Measurements from ENCODE around the gene RNASEL. TPM values are rescaled to one million over a fixed set of nuclear protein-coding genes. Genes with fewer than 3 reads are reported as not detected.

Gene RNASEL
- total RNA-seq, 1 experiment from 2014 or later, result 17.3 TPM

DNA sequence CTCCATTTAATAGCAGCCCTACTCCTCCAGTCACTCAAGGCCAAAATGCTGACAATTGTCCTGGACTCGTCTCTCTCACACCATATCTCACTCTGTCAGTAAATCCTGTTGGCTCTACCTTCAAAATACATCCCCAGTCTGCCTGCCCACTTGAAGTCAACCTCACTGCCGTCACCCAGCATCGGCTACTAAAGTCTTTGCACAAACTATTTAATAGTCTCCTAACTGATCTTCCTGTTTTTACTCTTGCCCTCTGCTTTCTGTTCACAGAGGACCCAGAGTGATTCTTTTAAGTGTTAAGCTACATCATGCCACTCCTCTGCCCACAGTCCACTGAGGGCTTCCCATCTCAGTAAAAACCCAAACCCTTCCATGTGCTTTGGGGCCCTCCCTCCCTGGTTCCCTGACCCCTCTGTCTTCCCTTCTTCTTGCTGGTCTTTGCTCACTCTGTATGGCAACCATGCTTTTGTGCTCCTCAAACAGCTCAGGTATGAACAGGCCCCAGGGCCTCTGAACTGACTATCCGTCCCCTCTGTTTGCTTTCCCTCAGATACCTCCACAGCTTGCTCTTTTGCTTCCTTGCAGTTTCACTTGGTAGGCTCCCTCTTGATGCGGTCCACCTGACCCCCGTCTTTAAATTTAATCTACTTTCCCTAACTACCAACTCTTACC, 19.0 kb downstream of the RNASEL start:
- Histone ChIP-seq H3K27me3 (ENCODE audit: low read length) (no peaks in the 10 kb centered on the region), H3K27ac (ENCODE audit: low read length) (peak overlapping the region; percentile 89), H3K4me1 (ENCODE audit: low read length) (peaks cover 44% of the 10 kb centered on the region), H2AFZ (ENCODE audit: low read length) (peak overlapping the region; percentile 86), H3K9me3 (ENCODE audit: low read length) (no peaks in the 10 kb centered on the region), H3K9me2 (replicated peaks; ENCODE audit: insufficient read depth, low read length) (no peaks in the 10 kb centered on the region), H3K79me2 (ENCODE audit: low read length) (no peaks in the 10 kb centered on the region), H3K9ac (ENCODE audit: low read length) (0 out of 2 replicates have a peak overlapping the region, but pooled peaks have one; percentile 4), H3K4me2 (ENCODE audit: low read depth, low read length, poor library complexity, severe bottlenecking) (no peak overlapping the region), H3K4me3 (ENCODE audit: low read length) (no peak overlapping the region), H3K36me3 (ENCODE audit: insufficient read depth, low read length) (peaks cover 4% of the 10 kb centered on the region; the same call in 1 of the 2 replicates), H4K20me1 (ENCODE audit: insufficient read depth, low read depth, low read length) (no peaks in the 10 kb centered on the region)
- peak; percentile 61 for DNase-seq

DNA sequence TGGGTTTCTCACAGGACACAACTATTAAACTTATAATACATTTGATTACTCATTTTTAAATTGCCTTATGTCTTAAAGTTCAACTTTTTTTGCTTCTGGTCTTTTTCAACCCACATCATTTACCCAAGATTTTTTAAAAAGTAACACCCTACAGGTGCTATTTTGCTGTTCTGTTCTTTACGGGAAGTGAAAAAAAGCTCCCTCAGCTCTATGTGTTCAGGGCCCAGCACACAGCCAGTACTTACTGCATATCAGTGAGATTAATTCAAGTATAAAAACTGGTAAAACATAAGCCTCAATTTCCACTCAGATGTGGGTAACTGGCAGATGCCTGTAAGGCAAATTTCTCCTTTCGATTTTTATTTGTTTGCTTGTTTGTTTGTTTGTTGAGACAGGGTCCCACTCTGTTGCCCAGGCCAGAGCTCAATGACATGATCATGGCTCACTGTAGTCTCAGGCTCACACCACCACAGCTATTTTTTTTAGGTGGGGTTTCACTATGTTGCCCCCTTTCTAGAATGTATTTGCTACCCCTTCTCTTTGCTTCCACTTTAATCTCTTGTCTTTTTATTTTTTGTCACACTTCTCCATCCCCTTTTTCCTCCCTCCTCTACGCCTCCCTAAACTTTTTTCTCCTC, 20.3 kb downstream of the RNASEL start:
- H3K4me3 ChIP-seq (ENCODE audit: low read length), result no peak overlapping the region
- peaks cover 44% of the 10 kb centered on the region for H3K4me1 ChIP-seq (ENCODE audit: low read length)
- H3K9me3 ChIP-seq (ENCODE audit: low read length), result no peaks in the 10 kb centered on the region
- DNase-seq, result peak; percentile 74
- peak overlapping the region; percentile 89 for H3K27ac ChIP-seq (ENCODE audit: low read length)
- H3K36me3 ChIP-seq (ENCODE audit: insufficient read depth, low read length), result peaks cover 4% of the 10 kb centered on the region; the same call in 1 of the 2 replicates
- H3K27me3 ChIP-seq (ENCODE audit: low read length), result no peaks in the 10 kb centered on the region
- no peaks in the 10 kb centered on the region for H4K20me1 ChIP-seq (ENCODE audit: insufficient read depth, low read depth, low read length)
- H3K79me2 ChIP-seq (ENCODE audit: low read length), result no peaks in the 10 kb centered on the region
- H3K4me2 ChIP-seq (ENCODE audit: low read depth, low read length, poor library complexity, severe bottlenecking), result peak overlapping the region; percentile 44
- peak overlapping the region; percentile 86 for H2AFZ ChIP-seq (ENCODE audit: low read length)
- no peaks in the 10 kb centered on the region for H3K9me2 ChIP-seq (replicated peaks; ENCODE audit: insufficient read depth, low read length)
- peak overlapping the region; percentile 45 for H3K9ac ChIP-seq (ENCODE audit: low read length)

DNA sequence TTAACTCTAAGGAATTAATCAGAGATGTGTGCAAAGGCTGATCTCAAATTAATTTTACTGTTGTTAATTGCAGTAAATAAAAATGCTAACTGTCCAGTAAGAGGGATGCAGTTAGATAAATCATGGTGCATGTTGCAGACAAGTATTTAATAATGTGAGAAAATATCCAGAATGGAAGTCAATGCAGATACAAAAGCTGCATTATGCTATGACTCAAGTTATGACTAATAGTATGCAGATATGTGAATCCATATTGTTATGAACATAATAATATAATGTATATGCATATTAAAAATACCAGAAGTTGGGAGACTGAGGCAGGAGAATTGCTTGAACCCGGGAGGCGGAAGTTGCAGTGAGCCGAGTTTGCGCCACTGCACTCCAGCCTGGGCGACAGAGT, 21.4 kb downstream of the RNASEL start:
- H2AFZ ChIP-seq (ENCODE audit: low read length), result 0 out of 2 replicates have a peak overlapping the region, but pooled peaks have one; percentile 19
- peak overlapping the region; percentile 89 for H3K27ac ChIP-seq (ENCODE audit: low read length)
- H3K4me3 ChIP-seq (ENCODE audit: low read length), result no peak overlapping the region; the same call in 1 of the 2 replicates
- no peak for DNase-seq
- no peak overlapping the region for H3K9ac ChIP-seq (ENCODE audit: low read length)
- H3K79me2 ChIP-seq (ENCODE audit: low read length), result no peaks in the 10 kb centered on the region
- H3K4me1 ChIP-seq (ENCODE audit: low read length), result peaks cover 44% of the 10 kb centered on the region
- no peaks in the 10 kb centered on the region for H3K27me3 ChIP-seq (ENCODE audit: low read length)
- H3K36me3 ChIP-seq (ENCODE audit: insufficient read depth, low read length), result peaks cover 4% of the 10 kb centered on the region; the same call in 1 of the 2 replicates
- H3K9me2 ChIP-seq (replicated peaks; ENCODE audit: insufficient read depth, low read length), result no peaks in the 10 kb centered on the region
- no peaks in the 10 kb centered on the region for H4K20me1 ChIP-seq (ENCODE audit: insufficient read depth, low read depth, low read length)
- H3K9me3 ChIP-seq (ENCODE audit: low read length), result no peaks in the 10 kb centered on the region
- H3K4me2 ChIP-seq (ENCODE audit: low read depth, low read length, poor library complexity, severe bottlenecking), result peak overlapping the region; percentile 44

DNA sequence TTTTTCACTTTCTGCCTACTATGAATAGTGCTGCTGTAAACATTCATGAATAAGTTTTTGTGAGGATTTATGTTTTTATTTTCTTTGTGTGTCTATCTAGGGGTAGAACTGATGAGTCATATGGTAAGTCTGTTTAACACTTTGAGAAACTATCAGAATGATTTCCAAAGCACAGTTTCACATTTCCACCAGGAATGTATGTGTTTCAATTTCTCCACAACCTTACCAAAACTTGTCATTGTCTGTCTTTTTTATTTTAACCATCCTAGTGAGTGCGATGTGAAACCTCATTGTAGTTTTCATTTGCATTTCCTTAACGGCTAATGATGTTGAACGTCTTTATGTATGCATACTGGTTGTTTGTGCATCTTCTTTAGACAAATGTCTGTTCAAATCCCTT, 23.5 kb downstream of the RNASEL start:
- Histone ChIP-seq H3K9me3 (ENCODE audit: low read length) (no peaks in the 10 kb centered on the region), H3K4me3 (ENCODE audit: low read length) (no peak overlapping the region), H3K79me2 (ENCODE audit: low read length) (no peaks in the 10 kb centered on the region), H3K27ac (ENCODE audit: low read length) (no peak overlapping the region), H3K27me3 (ENCODE audit: low read length) (no peaks in the 10 kb centered on the region), H4K20me1 (ENCODE audit: insufficient read depth, low read depth, low read length) (no peaks in the 10 kb centered on the region), H3K4me2 (ENCODE audit: low read depth, low read length, poor library complexity, severe bottlenecking) (no peak overlapping the region), H3K9me2 (replicated peaks; ENCODE audit: insufficient read depth, low read length) (no peaks in the 10 kb centered on the region), H3K4me1 (ENCODE audit: low read length) (peaks cover 38% of the 10 kb centered on the region), H3K36me3 (ENCODE audit: insufficient read depth, low read length) (peaks cover 4% of the 10 kb centered on the region; the same call in 1 of the 2 replicates), H2AFZ (ENCODE audit: low read length) (no peak overlapping the region), H3K9ac (ENCODE audit: low read length) (no peak overlapping the region)
- DNase-seq, result no peak

DNA sequence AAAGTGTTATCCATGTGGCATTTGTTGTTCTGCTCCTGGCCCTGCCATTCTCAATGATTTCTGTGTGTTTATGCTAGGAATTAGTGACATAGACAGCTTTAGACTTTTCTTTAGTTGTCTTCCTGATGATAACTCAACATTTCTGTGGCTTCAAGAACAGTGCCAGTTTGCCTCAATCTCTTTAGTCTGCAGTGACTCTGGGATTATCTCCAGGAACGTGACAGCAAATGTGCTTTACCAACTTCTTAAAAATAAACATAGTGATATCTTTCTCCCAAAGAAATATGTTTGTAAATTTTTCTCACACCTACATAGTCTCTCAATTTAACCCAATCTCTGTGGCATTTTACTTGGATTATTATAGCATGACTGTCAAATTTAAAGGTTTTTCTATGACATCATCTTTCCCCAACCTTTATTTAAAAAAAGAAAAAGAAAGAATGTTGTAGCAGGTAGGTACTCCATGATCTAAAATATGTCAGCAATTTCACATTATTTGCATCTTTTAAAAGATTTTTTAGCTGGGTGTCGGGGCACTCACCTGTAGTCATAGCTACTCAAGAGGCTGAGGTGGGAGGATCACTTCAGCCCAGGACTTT, 24.6 kb downstream of the RNASEL start:
- no peak overlapping the region for H3K4me3 ChIP-seq (ENCODE audit: low read length)
- no peaks in the 10 kb centered on the region for H3K9me2 ChIP-seq (replicated peaks; ENCODE audit: insufficient read depth, low read length)
- H3K9me3 ChIP-seq (ENCODE audit: low read length), result no peaks in the 10 kb centered on the region
- DNase-seq, result no peak
- no peak overlapping the region for H3K27ac ChIP-seq (ENCODE audit: low read length)
- H3K27me3 ChIP-seq (ENCODE audit: low read length), result no peaks in the 10 kb centered on the region
- no peaks in the 10 kb centered on the region for H3K79me2 ChIP-seq (ENCODE audit: low read length)
- peaks cover 27% of the 10 kb centered on the region for H3K4me1 ChIP-seq (ENCODE audit: low read length)
- H2AFZ ChIP-seq (ENCODE audit: low read length), result no peak overlapping the region
- H3K4me2 ChIP-seq (ENCODE audit: low read depth, low read length, poor library complexity, severe bottlenecking), result no peak overlapping the region
- H3K9ac ChIP-seq (ENCODE audit: low read length), result no peak overlapping the region
- H3K36me3 ChIP-seq (ENCODE audit: insufficient read depth, low read length), result peaks cover 4% of the 10 kb centered on the region; the same call in 1 of the 2 replicates
- H4K20me1 ChIP-seq (ENCODE audit: insufficient read depth, low read depth, low read length), result no peaks in the 10 kb centered on the region

DNA sequence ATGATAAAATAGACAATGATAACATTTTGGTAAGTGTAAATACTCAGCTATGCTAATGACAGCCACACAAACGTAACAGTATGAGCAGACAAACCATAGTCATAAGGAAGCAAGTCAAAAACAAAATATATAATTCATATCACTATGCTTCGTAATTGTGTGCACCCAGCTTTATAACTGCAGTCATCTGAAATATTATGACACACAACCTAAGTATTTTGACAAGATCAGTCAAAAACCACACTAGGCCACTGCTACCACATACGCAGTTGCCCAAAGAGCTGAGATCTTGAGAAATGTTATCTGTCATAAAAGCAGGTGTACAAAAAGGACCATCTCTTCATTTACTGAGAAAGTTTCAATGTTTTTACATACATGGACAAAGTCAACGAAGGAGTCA, 26.0 kb downstream of the RNASEL start:
- no peak overlapping the region for H3K27ac ChIP-seq (ENCODE audit: low read length)
- no peaks in the 10 kb centered on the region for H3K27me3 ChIP-seq (ENCODE audit: low read length)
- peaks cover 13% of the 10 kb centered on the region for H3K4me1 ChIP-seq (ENCODE audit: low read length)
- H3K9me3 ChIP-seq (ENCODE audit: low read length), result no peaks in the 10 kb centered on the region
- no peaks in the 10 kb centered on the region for H3K79me2 ChIP-seq (ENCODE audit: low read length)
- no peak overlapping the region for H3K9ac ChIP-seq (ENCODE audit: low read length)
- H3K9me2 ChIP-seq (replicated peaks; ENCODE audit: insufficient read depth, low read length), result no peaks in the 10 kb centered on the region
- no peak overlapping the region for H3K4me2 ChIP-seq (ENCODE audit: low read depth, low read length, poor library complexity, severe bottlenecking)
- no peak for DNase-seq
- H2AFZ ChIP-seq (ENCODE audit: low read length), result no peak overlapping the region
- no peak overlapping the region for H3K4me3 ChIP-seq (ENCODE audit: low read length)
- H4K20me1 ChIP-seq (ENCODE audit: insufficient read depth, low read depth, low read length), result no peaks in the 10 kb centered on the region
- peaks cover 4% of the 10 kb centered on the region; the same call in 1 of the 2 replicates for H3K36me3 ChIP-seq (ENCODE audit: insufficient read depth, low read length)

DNA sequence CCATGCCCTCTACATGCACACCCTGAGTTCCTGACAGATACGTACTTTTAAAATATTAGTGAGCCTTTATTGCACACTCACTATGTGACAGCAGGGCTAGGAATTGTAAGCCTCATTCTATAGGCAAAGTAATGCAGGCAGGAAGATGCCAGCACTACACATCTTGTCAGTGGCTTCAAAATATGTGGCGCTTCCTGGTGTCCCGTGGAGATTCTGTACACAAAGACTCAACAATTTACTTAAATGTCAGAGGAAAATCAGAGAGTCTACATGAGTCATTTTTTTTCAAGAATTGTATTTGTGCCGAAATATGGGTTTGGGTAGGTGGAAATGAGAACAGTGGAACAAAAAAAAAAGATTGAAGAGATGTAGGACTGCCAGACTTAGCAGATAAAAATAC, 27.6 kb downstream of the RNASEL start:
- H3K27ac ChIP-seq (ENCODE audit: low read length), result no peak overlapping the region
- H3K9me3 ChIP-seq (ENCODE audit: low read length), result no peaks in the 10 kb centered on the region
- H3K4me3 ChIP-seq (ENCODE audit: low read length), result no peak overlapping the region
- H3K36me3 ChIP-seq (ENCODE audit: insufficient read depth, low read length), result peaks cover 2% of the 10 kb centered on the region; the same call in 1 of the 2 replicates
- H3K27me3 ChIP-seq (ENCODE audit: low read length), result no peaks in the 10 kb centered on the region
- no peak overlapping the region for H3K4me2 ChIP-seq (ENCODE audit: low read depth, low read length, poor library complexity, severe bottlenecking)
- no peaks in the 10 kb centered on the region; the same call in 1 of the 2 replicates for H3K4me1 ChIP-seq (ENCODE audit: low read length)
- H4K20me1 ChIP-seq (ENCODE audit: insufficient read depth, low read depth, low read length), result no peaks in the 10 kb centered on the region
- H3K9me2 ChIP-seq (replicated peaks; ENCODE audit: insufficient read depth, low read length), result no peaks in the 10 kb centered on the region
- no peak overlapping the region for H3K9ac ChIP-seq (ENCODE audit: low read length)
- no peak for DNase-seq
- H2AFZ ChIP-seq (ENCODE audit: low read length), result no peak overlapping the region
- no peaks in the 10 kb centered on the region for H3K79me2 ChIP-seq (ENCODE audit: low read length)

DNA sequence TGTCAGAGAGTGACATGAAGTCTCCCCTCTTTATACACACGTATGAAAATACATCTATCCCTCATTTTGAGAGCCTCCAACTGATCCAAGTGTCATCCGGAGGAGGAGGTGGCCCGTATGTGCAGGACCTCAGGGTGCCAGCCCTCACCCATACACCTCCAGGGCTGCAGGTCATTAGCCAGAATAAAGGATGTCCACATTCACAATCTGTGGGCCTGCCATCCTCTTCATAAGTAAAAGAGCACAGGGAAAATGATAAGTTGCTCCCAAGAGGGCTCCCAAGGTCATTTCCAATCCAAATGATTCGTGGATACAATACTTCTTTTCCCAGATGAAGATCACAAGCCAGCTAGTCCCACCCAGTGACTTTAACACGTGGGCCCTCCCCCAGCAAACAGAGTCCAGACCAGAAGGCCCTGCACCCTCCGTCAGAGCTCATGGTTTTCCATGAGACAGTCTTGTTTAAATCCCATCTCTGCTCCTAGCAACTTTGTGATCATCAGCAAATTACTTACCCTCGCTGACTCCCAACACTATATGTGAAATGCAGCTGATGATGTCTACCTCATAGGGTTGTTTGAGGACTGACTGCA, 28.6 kb downstream of the RNASEL start:
- Histone ChIP-seq H4K20me1 (ENCODE audit: insufficient read depth, low read depth, low read length) (no peaks in the 10 kb centered on the region), H3K36me3 (ENCODE audit: insufficient read depth, low read length) (no peaks in the 10 kb centered on the region), H3K9me3 (ENCODE audit: low read length) (no peaks in the 10 kb centered on the region), H3K4me1 (ENCODE audit: low read length) (no peaks in the 10 kb centered on the region; the same call in 1 of the 2 replicates), H3K9ac (ENCODE audit: low read length) (no peak overlapping the region), H2AFZ (ENCODE audit: low read length) (no peak overlapping the region), H3K27ac (ENCODE audit: low read length) (no peak overlapping the region), H3K4me3 (ENCODE audit: low read length) (no peak overlapping the region), H3K4me2 (ENCODE audit: low read depth, low read length, poor library complexity, severe bottlenecking) (no peak overlapping the region), H3K9me2 (replicated peaks; ENCODE audit: insufficient read depth, low read length) (no peaks in the 10 kb centered on the region), H3K27me3 (ENCODE audit: low read length) (no peaks in the 10 kb centered on the region), H3K79me2 (ENCODE audit: low read length) (no peaks in the 10 kb centered on the region)
- no peak for DNase-seq
